PFSK-1 (cell line): ENCODE results near the gene HHAT.

Experiments used
- POLR2AphosphoS5 ChIP-seq: IDR thresholded peaks from 2 replicates; pipeline ENCODE4 v1.6.1; 2012; ENCODE audit warnings: low read depth, mild to moderate bottlenecking, control low read depth, low read length, moderate library complexity
- REST ChIP-seq, 2 experiments: IDR thresholded peaks; 2 replicates each; pipeline versions ENCODE4 v1.6.1 to v1.8.0; 2011 to 2012; ENCODE audit warnings: low read depth in 2 of 2, low read length in 2 of 2, control low read depth in 1 of 2, inconsistent platforms in 1 of 2, mild to moderate bottlenecking in 1 of 2, moderate library complexity in 1 of 2; ENCODE audit not compliant: insufficient read depth in 1 of 2
- SIN3A ChIP-seq: IDR thresholded peaks from 2 replicates; pipeline ENCODE4 v1.6.1; 2012; ENCODE audit warnings: mild to moderate bottlenecking, low read length, moderate library complexity, borderline replicate concordance; ENCODE audit not compliant: insufficient read depth

- TF ChIP-seq SIN3A (no peak), POLR2AphosphoS5 (no peak), REST (IDR thresholded peaks at IDR 0.05; ENCODE audit: insufficient read depth in 1 of 2, low read depth in 2 of 2, low read length in 2 of 2) (no peak)
Observed at GRCh38 chr1:210663730-210664573, 335.2 kb downstream of the HHAT start.
